Right atrium auricular region (tissue), 2 donors: ENCODE results near the gene SFRP5. TPM values are rescaled to one million over a fixed set of nuclear protein-coding genes. Genes with fewer than 3 reads are reported as not detected.

Experiments used
- DNase-seq: peaks from one replicate; pipeline ENCODE4 v3.0.0-alpha.2; 2019; ENCODE audit warnings: low spot score
- H3K27ac ChIP-seq, 2 donors: fragments of 200-600 bp; sonication (generic); 1 replicate in 1 of 2; 2 replicates in 1 of 2; pipeline ENCODE4 v1.5.1; 2016 to 2019
- H3K27me3 ChIP-seq, 2 donors: fragments of 200-600 bp; sonication (generic); one replicate each; pipeline versions ENCODE4 v1.5.1 to v1.6.0; 2017 to 2019
- H3K36me3 ChIP-seq: fragments of 200-600 bp; sonication (generic); one replicate; pipeline ENCODE4 v1.5.1; 2016
- H3K4me1 ChIP-seq, 2 donors: fragments of 200-600 bp; sonication (generic); one replicate each; pipeline versions ENCODE4 v1.5.1 to v1.6.0; 2017 to 2019
- H3K4me3 ChIP-seq, 2 donors: fragments of 200-600 bp; sonication (generic); 1 replicate in 1 of 2; 2 replicates in 1 of 2; pipeline ENCODE4 v1.5.1; 2017 to 2019; ENCODE audit warnings: mild to moderate bottlenecking in 1 of 2, moderate library complexity in 1 of 2
- H3K9me3 ChIP-seq, 2 donors: fragments of 200-600 bp; sonication (generic); one replicate each; pipeline ENCODE4 v1.5.1; 2019
- CTCF ChIP-seq, 2 donors: fragments of 200-600 bp; sonication (generic); IDR thresholded peaks; one replicate each; pipeline ENCODE4 v1.5.1; 2019; ENCODE audit warnings: antibody characterized with exemption in 2 of 2
- total RNA-seq, 2 donors: library from RNA; depleted of rRNA; stranded (reverse); fragments of >200 nt; gene quantifications; one replicate each; pipeline ENCODE4 v1.1.0, GENCODE V29; 2016

The SFRP5 gene
- total RNA-seq, 2 donors from 2014 or later, result 140 to 260 TPM

- Histone ChIP-seq H3K9me3 (peaks cover 0 to 9% of the 10 kb centered on the region in 2 donors), H3K27ac (no peak overlapping the region), H3K4me3 (no peak overlapping the region), H3K4me1 (no peaks in the 10 kb centered on the region), H3K36me3 (no peaks in the 10 kb centered on the region), H3K27me3 (no peaks in the 10 kb centered on the region)
- DNase-seq, result no peak
- no peak for TF ChIP-seq CTCF (IDR thresholded peaks at IDR 0.05)
Observed at GRCh38 chr10:97801422-97801821, 29.6 kb upstream of the SFRP5 start.

GRCh38 chr10:97800474-97800873, 28.7 kb upstream of the SFRP5 start:
- H3K27me3 ChIP-seq, result no peaks in the 10 kb centered on the region
- H3K4me3 ChIP-seq, result no peak overlapping the region
- H3K27ac ChIP-seq, result no peak overlapping the region
- peaks cover 0 to 9% of the 10 kb centered on the region in 2 donors for H3K9me3 ChIP-seq
- no peaks in the 10 kb centered on the region for H3K36me3 ChIP-seq
- H3K4me1 ChIP-seq, result no peaks in the 10 kb centered on the region
- TF ChIP-seq CTCF (IDR thresholded peaks at IDR 0.05), result no peak
- DNase-seq, result no peak

- DNase-seq, result no peak
- H3K27me3 ChIP-seq, result no peaks in the 10 kb centered on the region
- no peak for TF ChIP-seq CTCF (IDR thresholded peaks at IDR 0.05)
Observed at GRCh38 chr10:97798958-97799610, 27.3 kb upstream of the SFRP5 start.

GRCh38 chr10:97796651-97797050, 24.9 kb upstream of the SFRP5 start:
- Histone ChIP-seq H3K36me3 (no peaks in the 10 kb centered on the region), H3K9me3 (peaks cover 0 to 9% of the 10 kb centered on the region in 2 donors), H3K4me3 (no peak overlapping the region), H3K27me3 (no peaks in the 10 kb centered on the region), H3K27ac (no peak overlapping the region), H3K4me1 (peaks cover 0 to 5% of the 10 kb centered on the region in 2 donors)
- no peak for TF ChIP-seq CTCF (IDR thresholded peaks at IDR 0.05)
- no peak for DNase-seq

More at GRCh38 chr10:97798958-97799610, 27.3 kb upstream of the SFRP5 start:
- Histone ChIP-seq H3K36me3 (no peaks in the 10 kb centered on the region), H3K9me3 (peaks cover 0 to 9% of the 10 kb centered on the region in 2 donors), H3K4me1 (no peaks in the 10 kb centered on the region), H3K27ac (no peak overlapping the region), H3K4me3 (no peak overlapping the region)

GRCh38 chr10:97795886-97796285, 24.1 kb upstream of the SFRP5 start:
- peaks cover 0 to 9% of the 10 kb centered on the region in 2 donors for H3K9me3 ChIP-seq
- no peak for TF ChIP-seq CTCF (IDR thresholded peaks at IDR 0.05)
- DNase-seq, result no peak
- H3K27me3 ChIP-seq, result no peaks in the 10 kb centered on the region
- peaks cover 0 to 7% of the 10 kb centered on the region in 2 donors for H3K4me1 ChIP-seq
- no peaks in the 10 kb centered on the region for H3K36me3 ChIP-seq
- H3K4me3 ChIP-seq, result no peak overlapping the region
- no peak overlapping the region for H3K27ac ChIP-seq
